GM21515 (cell line): Measurements from ENCODE around the gene AMY1B.
"Not testable (repeated sequence)": the region's sequence is repeated elsewhere in the genome, so short reads cannot be mapped to it uniquely, and the experiment has no call there.

ENCODE experiments used
- ATAC-seq: cut with Tn5 transposase; IDR thresholded peaks from one replicate; pipeline ENCODE4 v1.9.1; 2021; ENCODE audit not compliant: unreplicated experiment

Gene AMY1B

GRCh38 chr1:103696110-103696509 is at the start of gene AMY1B:
AMY1B (minus strand) TSS chr1:103696210; CDS start chr1:103695639, 571 bp downstream.
- ATAC-seq = not testable (repeated sequence)

- ATAC-seq = not testable (repeated sequence)
Observed at GRCh38 chr1:103745040-103745439, 49.0 kb upstream of the AMY1B start.

- ATAC-seq = not testable (repeated sequence)
Observed at GRCh38 chr1:103744449-103744848, 48.4 kb upstream of the AMY1B start.

- ATAC-seq = not testable (repeated sequence)
Observed at GRCh38 chr1:103738031-103738430, 42.0 kb upstream of the AMY1B start.

GRCh38 chr1:103735334-103735733 is 39.3 kb upstream of the AMY1B start:
- not testable (repeated sequence) for ATAC-seq

GRCh38 chr1:103721473-103721872 is 25.5 kb upstream of the AMY1B start:
- not testable (repeated sequence) for ATAC-seq

GRCh38 chr1:103717404-103717803 is 21.4 kb upstream of the AMY1B start:
- ATAC-seq = not testable (repeated sequence)

- ATAC-seq = not testable (repeated sequence)
Observed at GRCh38 chr1:103710381-103710780, 14.4 kb upstream of the AMY1B start.

- not testable (repeated sequence) for ATAC-seq
Observed at GRCh38 chr1:103707670-103708069, 11.7 kb upstream of the AMY1B start.

- not testable (repeated sequence) for ATAC-seq
Observed at GRCh38 chr1:103701256-103701655, 5.2 kb upstream of the AMY1B start.

GRCh38 chr1:103700669-103701068 is 4.7 kb upstream of the AMY1B start:
- ATAC-seq = not testable (repeated sequence)

GRCh38 chr1:103697430-103697829 is 1.4 kb upstream of the AMY1B start:
- ATAC-seq = not testable (repeated sequence)

GRCh38 chr1:103676335-103676734 is 19.7 kb downstream of the AMY1B start:
- ATAC-seq = not testable (repeated sequence)

GRCh38 chr1:103655460-103655859 is 40.5 kb downstream of the AMY1B start, which contains the start of gene AMY1A:
AMY1A (plus strand) TSS chr1:103655760; CDS start chr1:103656331, 571 bp downstream.
- ATAC-seq = not testable (repeated sequence)

- not testable (repeated sequence) for ATAC-seq
Observed at GRCh38 chr1:103654133-103654532, 41.9 kb downstream of the AMY1B start.

- not testable (repeated sequence) for ATAC-seq
Observed at GRCh38 chr1:103650889-103651288, 45.1 kb downstream of the AMY1B start.

- not testable (repeated sequence) for ATAC-seq
Observed at GRCh38 chr1:103650305-103650704, 45.7 kb downstream of the AMY1B start.

GRCh38 chr1:103643908-103644307 is 52.1 kb downstream of the AMY1B start:
- not testable (repeated sequence) for ATAC-seq

- ATAC-seq = not testable (repeated sequence)
Observed at GRCh38 chr1:103641194-103641593, 54.8 kb downstream of the AMY1B start.
